Stimulated activated naive CD8-positive, alpha-beta T cell treated with anti-CD3 and anti-CD28 coated beads, Interleukin-15, amount 100 ng/mL, for 72 hours (primary cell): ENCODE results near the gene CPLX1.

Source experiments
- ATAC-seq: fragments of 150-1000 bp; cut with Tn5 transposase; 2 replicates; pipeline ENCODE4 v1.10.0; 2021; ENCODE audit warnings: mild to moderate bottlenecking, moderate library complexity
- DNase-seq, 2 donors: peaks; one replicate each; pipeline ENCODE4 v3.0.0; 2021 to 2022
- H3K27ac Mint-ChIP-seq, 2 donors: one replicate each; pipeline ENCODE4 v1.8.0; 2022; ENCODE audit warnings: mild to moderate bottlenecking in 2 of 2, mixed read lengths in 2 of 2, moderate library complexity in 2 of 2
- H3K27me3 Mint-ChIP-seq: one replicate; pipeline ENCODE4 v1.8.0; 2022; ENCODE audit warnings: mixed read lengths
- H3K4me1 Mint-ChIP-seq: one replicate; pipeline ENCODE4 v1.8.0; 2022; ENCODE audit warnings: mild to moderate bottlenecking, mixed read lengths
- H3K4me3 Mint-ChIP-seq, 2 donors: one replicate each; pipeline ENCODE4 v1.8.0; 2022; ENCODE audit warnings: mild to moderate bottlenecking in 2 of 2, mixed read lengths in 2 of 2, moderate library complexity in 1 of 2
- H3K9me3 Mint-ChIP-seq, 2 donors: one replicate each; pipeline ENCODE4 v1.8.0; 2022; ENCODE audit warnings: mixed read lengths in 2 of 2

CPLX1 gene

DNA sequence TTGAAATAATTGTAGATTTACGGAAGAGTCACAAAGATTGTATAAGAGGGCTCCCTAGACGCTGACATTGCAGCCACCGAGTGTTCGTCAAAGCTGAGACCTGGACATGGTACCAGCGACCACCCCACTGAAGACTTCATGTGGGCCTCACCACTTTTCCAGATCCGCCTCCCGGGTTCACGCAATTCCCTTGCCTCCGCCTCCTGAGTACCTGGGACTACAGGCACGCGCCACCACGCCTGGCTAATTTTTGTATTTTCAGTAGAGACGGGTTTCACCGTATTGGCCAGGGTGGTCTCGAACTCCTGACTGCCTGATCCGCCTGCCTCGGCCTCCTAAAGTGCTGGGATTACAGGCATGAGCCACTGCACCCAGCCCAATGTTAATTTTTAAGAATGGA lies 29.7 kb downstream of the CPLX1 start:
- ATAC-seq = no peak
- H3K27me3 Mint-ChIP-seq = peaks cover 49% of the 10 kb centered on the region
- H3K9me3 Mint-ChIP-seq = no peaks in the 10 kb centered on the region
- DNase-seq = no peak
- peaks cover 51% of the 10 kb centered on the region for H3K4me1 Mint-ChIP-seq
- no peak overlapping the region for H3K4me3 Mint-ChIP-seq
- H3K27ac Mint-ChIP-seq = no peak overlapping the region

DNA sequence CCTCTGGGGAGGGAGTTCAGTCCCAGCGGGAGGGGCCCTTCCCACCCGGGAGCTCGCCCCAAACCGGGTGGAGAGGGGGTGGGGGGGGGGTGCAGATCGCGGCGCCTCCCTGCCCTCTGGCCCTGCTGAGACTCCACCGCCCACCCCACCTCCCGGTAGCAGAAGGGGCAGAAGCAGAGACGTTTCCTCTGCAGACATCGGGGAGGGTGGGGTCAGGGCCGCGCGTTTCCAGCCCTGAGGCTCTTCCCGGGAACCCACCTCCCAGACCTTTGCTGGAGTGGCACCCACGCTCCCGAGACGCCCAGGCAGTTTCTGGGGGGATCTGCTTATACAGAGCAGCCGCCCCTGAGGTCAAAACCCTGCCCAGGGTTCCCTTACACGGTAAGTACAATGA lies 30.2 kb downstream of the CPLX1 start:
- Mint-ChIP-seq H3K4me3 (peak overlapping the region in 1 of 2 donors; percentile 37), H3K9me3 (no peaks in the 10 kb centered on the region), H3K27me3 (peaks cover 54% of the 10 kb centered on the region)

DNA sequence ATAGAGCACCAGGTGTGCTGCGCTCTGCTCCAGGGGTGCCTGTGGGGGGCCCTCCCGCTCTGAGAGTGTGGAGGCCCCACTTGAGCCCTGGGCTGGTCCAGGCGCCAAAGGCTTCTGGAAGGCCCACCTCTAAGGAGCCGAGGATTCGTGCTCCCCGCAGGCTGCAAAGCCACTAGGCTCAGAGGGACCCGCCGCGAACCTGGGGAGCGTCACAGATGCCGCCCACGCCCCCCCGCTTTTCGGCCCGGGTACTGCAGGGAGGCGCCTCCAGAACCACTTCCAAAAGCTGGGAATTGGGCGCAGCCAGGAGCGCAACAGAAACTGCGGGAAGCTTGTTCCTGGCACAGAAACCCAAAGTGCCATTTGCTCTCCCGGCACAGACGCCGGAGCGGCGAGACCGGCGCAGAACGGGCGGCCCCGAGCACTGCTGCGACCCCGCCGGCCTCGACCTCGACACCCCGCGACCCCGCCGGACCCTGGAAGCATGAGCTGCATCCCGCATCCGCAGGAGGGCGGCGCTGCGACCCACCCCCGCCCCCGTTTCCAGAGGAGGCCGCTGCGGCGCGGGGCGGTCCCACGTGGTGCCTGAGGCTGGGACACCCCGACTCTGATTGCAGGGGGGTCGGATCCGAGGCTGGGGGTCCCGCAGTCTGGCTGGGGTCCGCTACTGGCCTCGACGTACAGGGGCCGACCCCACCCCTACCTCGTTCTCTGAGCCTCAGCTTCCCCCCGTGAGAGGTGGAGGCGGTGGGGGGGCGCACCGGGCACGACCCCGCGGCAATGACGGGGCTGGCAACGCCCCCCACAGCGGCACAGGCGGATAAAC lies 30.8 kb downstream of the CPLX1 start:
- Mint-ChIP-seq H3K27ac (no peak overlapping the region), H3K4me3 (peak overlapping the region; percentile 56 to 76), H3K4me1 (peaks cover 51% of the 10 kb centered on the region), H3K27me3 (peaks cover 59% of the 10 kb centered on the region), H3K9me3 (no peaks in the 10 kb centered on the region)
- no peak for DNase-seq
- ATAC-seq = no peak

More for the DNA sequence above, 30.2 kb downstream of the CPLX1 start:
- peak overlapping the region in 1 of 2 donors; percentile 42 for H3K27ac Mint-ChIP-seq
- ATAC-seq (no peak), DNase-seq (no peak)
- peaks cover 51% of the 10 kb centered on the region for H3K4me1 Mint-ChIP-seq

- no peak for ATAC-seq
- Mint-ChIP-seq H3K4me3 (no peak overlapping the region), H3K9me3 (no peaks in the 10 kb centered on the region), H3K27me3 (peaks cover 59% of the 10 kb centered on the region), H3K4me1 (peaks cover 41% of the 10 kb centered on the region), H3K27ac (no peak overlapping the region)
- DNase-seq = no peak
Observed at GRCh38 chr4:793941-794621, 31.8 kb downstream of the CPLX1 start.

GRCh38 chr4:793093-793861 lies 32.7 kb downstream of the CPLX1 start:
- Mint-ChIP-seq H3K4me3 (peak overlapping the region; percentile 70 to 73), H3K27me3 (peaks cover 65% of the 10 kb centered on the region), H3K9me3 (no peaks in the 10 kb centered on the region), H3K27ac (no peak overlapping the region), H3K4me1 (peaks cover 33% of the 10 kb centered on the region)
- DNase-seq (no peak), ATAC-seq (no peak)

DNA sequence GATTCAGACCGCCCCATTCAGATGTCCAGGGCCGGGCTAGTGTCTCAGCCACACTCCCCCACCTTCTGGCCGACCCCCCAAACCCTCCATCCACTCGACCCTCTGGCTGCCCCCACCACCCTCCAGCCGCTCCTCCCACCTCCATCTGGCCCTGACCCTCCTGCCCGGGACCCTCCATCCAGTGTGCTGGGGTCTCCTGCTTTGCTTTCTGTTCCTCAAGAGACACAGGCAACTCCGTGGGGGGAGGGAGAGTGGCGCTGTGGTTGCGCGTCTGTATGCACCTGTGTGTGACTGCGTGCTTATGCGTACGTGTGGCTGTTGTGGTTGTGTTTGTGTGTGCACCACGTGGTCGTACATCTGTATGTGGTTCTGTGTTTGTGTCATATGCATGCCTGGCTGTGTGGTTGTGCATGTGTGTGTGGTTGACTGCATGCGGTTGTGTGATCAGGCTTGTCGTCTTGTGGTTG lies 33.3 kb downstream of the CPLX1 start:
- peak; percentile 51 for ATAC-seq
- peak overlapping the region; percentile 70 to 73 for H3K4me3 Mint-ChIP-seq
- no peak for DNase-seq
- H3K27me3 Mint-ChIP-seq = peaks cover 71% of the 10 kb centered on the region
- H3K9me3 Mint-ChIP-seq = no peaks in the 10 kb centered on the region
- H3K27ac Mint-ChIP-seq = peak overlapping the region in 1 of 2 donors; percentile 50
- peaks cover 33% of the 10 kb centered on the region for H3K4me1 Mint-ChIP-seq

GRCh38 chr4:791898-792625 lies 33.9 kb downstream of the CPLX1 start:
- Mint-ChIP-seq H3K4me1 (peaks cover 39% of the 10 kb centered on the region), H3K9me3 (no peaks in the 10 kb centered on the region), H3K27me3 (peaks cover 77% of the 10 kb centered on the region), H3K4me3 (peak overlapping the region; percentile 70 to 73), H3K27ac (no peak overlapping the region)
- ATAC-seq (peak; percentile 38), DNase-seq (peak in 1 of 2 donors; percentile 32)

DNA sequence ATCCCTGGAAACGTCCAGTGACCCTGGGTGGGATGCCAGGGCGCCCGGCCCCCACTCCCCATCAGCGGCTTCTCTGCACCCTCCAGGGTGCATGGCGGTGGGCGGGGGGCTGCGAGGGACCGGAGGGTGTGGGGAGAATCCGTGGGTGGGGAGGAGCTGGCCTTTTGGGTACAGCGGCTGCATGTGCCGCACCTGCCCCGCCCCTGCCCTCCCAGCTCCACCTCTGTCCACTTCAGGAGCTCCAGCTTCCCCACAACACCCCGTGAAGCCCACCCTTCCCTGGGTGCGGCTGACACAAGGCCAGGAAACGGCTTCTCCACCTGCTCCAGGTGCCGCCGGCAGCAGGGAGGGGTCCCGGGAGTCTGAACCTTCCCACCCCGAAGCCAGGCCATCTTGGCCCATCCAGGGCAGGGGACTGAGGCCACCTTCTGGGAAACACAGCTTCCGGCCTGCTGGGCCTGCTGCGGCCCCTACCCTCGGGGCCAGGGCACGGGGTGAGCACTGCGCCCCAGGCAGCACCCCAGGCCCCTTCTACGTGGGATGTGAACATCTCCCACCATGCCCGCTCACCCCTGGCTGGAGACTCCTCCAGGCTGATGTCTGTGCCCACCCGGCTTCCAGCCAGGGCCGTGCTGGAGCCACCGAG lies 34.6 kb downstream of the CPLX1 start:
- Mint-ChIP-seq H3K27me3 (peaks cover 72% of the 10 kb centered on the region), H3K4me1 (peaks cover 40% of the 10 kb centered on the region), H3K27ac (no peak overlapping the region), H3K9me3 (no peaks in the 10 kb centered on the region), H3K4me3 (no peak overlapping the region)
- ATAC-seq = peak; percentile 18
- no peak for DNase-seq

GRCh38 chr4:790466-790820 lies 35.5 kb downstream of the CPLX1 start:
- Mint-ChIP-seq H3K27ac (no peak overlapping the region), H3K4me3 (no peak overlapping the region), H3K4me1 (peaks cover 46% of the 10 kb centered on the region), H3K9me3 (no peaks in the 10 kb centered on the region), H3K27me3 (peaks cover 70% of the 10 kb centered on the region)
- ATAC-seq = no peak
- no peak for DNase-seq

DNA sequence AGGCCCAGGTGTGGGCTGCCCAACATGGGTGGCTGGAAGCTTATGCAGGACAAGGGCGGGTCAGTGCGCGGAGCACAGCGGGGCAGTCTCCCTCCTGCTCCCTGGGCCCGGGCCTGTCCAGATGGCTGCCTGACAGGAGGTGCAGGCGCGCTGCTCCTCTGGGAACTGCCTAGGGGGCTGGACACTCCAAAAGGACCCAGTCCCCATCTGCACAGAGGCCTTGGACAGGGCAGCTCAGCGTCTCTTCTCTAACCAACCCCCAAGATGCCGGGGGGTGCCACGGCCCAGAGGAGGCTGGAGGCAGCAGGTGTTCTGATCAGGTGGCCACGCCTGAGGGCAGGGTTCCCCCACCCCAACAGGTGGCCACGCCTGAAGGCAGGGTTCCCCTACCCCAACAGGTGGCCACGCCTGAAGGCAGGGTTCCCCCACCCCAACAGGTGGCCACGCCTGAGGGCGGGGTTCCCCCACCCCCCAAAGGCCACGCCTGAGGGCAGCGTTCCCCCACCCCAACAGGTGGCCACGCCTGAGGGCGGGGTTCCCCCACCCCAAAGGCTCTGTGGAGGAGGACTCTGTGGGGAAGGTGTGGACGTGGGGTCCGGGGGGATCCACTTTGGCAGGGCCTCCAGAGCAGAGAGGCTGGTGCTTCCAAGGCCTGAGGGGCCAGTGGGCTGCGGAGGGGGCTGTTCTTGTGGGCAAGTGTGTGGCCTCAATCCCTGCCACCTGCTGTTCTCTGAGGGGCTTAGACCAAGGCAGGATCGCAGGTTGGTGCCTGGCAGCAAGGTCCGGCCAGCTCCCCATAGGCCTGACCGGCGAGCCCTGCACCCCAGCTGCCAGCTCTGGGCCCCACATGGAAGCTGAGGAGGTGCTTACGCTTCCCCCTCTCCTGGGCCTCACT lies 36.1 kb downstream of the CPLX1 start:
- Mint-ChIP-seq H3K27me3 (peaks cover 71% of the 10 kb centered on the region), H3K4me1 (peaks cover 48% of the 10 kb centered on the region), H3K9me3 (no peaks in the 10 kb centered on the region), H3K4me3 (no peak overlapping the region), H3K27ac (no peak overlapping the region)
- DNase-seq (no peak), ATAC-seq (no peak)

DNA sequence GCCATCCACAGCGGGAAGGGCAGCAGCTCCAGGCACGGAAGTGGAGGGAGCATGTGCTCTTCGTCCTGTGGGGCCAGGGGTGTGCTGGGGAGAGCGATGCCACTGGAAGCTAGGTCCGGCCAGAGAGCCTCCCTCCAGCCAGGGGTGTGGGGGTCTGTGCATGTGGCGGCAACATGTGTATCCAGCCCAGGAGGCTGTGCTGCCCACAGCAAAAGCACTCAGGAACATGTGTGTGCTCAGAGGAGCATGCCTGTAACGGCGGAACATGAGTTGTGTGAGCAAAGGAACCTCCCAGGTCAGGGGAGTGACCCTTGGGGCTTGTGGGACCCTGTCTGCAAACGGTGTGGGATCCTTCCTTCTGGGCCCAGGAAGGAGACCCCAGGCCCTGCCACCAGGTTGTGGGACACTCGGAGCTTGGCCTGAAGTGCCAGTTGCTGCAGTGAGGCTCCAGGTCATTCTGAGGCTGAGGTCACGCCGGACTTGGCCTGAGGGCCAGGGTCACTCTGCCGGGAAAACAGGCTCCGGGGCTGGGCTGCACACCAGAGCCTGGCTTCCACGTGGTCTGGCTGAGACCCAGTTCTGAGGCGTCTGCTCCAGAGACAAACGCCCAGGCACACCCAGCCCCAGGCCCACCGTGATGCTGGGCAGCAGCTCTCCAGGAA lies 37.2 kb downstream of the CPLX1 start:
- DNase-seq (no peak), ATAC-seq (no peak)
- Mint-ChIP-seq H3K4me1 (peaks cover 44% of the 10 kb centered on the region), H3K27ac (no peak overlapping the region), H3K4me3 (no peak overlapping the region), H3K9me3 (no peaks in the 10 kb centered on the region), H3K27me3 (peaks cover 71% of the 10 kb centered on the region)

DNA sequence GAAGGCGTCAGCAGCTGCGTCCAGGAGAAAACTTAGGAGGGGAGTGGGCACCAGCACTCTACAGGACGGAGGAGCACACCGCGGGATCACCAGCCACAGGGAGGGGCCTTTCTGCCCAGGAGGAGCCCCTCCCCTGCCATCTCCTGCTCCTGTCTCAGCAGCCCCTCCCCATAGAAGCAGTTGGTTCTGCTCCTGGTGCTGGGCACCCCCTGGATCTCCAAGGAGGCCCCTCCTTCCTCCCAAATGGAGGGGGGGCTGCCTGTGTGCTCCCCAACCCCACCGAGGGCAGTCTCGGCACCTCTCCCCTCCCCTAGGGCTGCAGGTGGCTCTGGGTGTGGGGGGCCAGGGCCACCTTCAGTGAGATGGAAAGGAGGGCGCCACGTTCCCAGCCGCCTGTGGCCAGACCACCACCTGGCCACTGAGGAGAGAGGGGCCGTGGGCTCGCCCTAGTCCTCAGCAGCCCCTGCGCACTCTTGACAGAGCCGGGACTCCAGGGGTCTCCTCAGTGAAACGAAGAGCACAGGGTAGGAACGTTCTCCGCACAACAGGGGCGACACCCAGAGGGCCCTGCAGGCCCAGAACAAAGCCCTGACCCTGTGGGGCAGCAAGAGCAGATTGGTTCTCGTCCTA lies 37.8 kb downstream of the CPLX1 start:
- Mint-ChIP-seq H3K27ac (no peak overlapping the region), H3K9me3 (no peaks in the 10 kb centered on the region), H3K4me3 (no peak overlapping the region), H3K4me1 (peaks cover 39% of the 10 kb centered on the region), H3K27me3 (peaks cover 71% of the 10 kb centered on the region)
- no peak for ATAC-seq
- no peak for DNase-seq

DNA sequence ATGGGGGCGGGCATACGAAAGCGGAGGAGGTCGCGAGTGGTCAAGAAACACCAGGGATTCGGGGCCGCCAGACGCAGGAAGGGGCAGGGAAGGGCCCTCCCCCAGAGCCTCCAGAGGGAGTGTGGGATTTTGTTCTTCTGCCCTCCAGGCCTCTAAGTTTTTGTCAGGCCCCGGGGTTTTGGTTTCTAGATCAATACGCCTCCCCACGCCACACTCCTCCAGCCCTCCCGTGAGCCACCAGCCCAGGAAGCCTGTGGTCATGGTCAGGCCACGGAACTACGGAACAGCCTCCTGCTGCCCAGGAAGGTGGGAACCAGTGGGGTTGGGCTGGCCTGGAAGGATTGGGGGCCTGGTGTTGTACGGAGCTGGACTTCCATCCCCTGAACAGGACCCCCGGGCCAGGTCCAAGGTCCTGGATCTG lies 38.4 kb downstream of the CPLX1 start:
- Mint-ChIP-seq H3K9me3 (no peaks in the 10 kb centered on the region), H3K27me3 (peaks cover 70% of the 10 kb centered on the region), H3K4me3 (peak overlapping the region in 1 of 2 donors; percentile 11), H3K4me1 (peaks cover 35% of the 10 kb centered on the region), H3K27ac (no peak overlapping the region)
- no peak for DNase-seq
- no peak for ATAC-seq
